Frontal cortex (tissue), 4 donors: ENCODE data around the gene STRN. TPM values are rescaled to one million over a fixed set of nuclear protein-coding genes. Genes with fewer than 3 reads are reported as not detected.
A peak's percentile ranks its signal among the peaks of the same experiment; 100 is the strongest.
"Not testable (repeated sequence)": the region's sequence is repeated elsewhere in the genome, so short reads cannot be mapped to it uniquely, and the experiment has no call there.

Experiments used
- DNase-seq, 2 donors: peaks; one replicate each; pipeline ENCODE4 v3.0.0; 2012; ENCODE audit warnings: low spot score in 2 of 2
- FAIRE-seq: peaks from 2 replicates; lab custom pipeline; 2012; peaks lifted over from hg19 to GRCh38; lab: Jason Lieb, UNC
- total RNA-seq: library from RNA; depleted of rRNA; stranded (reverse); fragments of >200 nt; gene quantifications from one replicate; pipeline ENCODE4 v1.2.3, GENCODE V29; 2014
- donor health status: control.
- donor health status: control.
- donor health status: control.

Gene STRN
- total RNA-seq = 24.1 TPM

- no peak for FAIRE-seq
- DNase-seq = peak; percentile 97 to 98
Measured at GRCh38 chr2:36966370-36967235, at the start of gene STRN. TSS of gene STRN (minus strand) at chr2:36966536. CDS start at chr2:36966463, 73 bp downstream.

GRCh38 chr2:37013315-37013641 lies 46.9 kb upstream of the STRN start:
- FAIRE-seq (no peak), DNase-seq (no peak)

DNA sequence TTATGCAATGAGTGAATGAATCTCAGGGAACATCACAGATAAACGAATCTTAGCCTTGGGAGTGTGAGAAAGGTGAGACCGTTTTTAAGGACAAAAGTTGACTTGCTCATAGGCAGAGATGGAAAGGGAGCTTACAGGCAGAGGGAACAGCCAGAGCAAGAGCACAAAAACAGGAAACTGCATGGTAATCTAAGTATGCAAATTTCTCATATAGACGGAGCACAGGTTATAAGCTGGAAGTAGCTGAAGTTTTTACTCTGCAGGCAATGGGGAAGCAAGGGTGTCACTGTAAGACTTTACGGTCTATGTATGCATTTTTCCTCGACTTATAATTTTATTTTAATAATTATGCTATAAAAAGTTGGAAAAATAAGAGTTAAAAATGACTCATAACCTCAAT lies 44.8 kb upstream of the STRN start:
- no peak for DNase-seq
- FAIRE-seq = no peak

DNA sequence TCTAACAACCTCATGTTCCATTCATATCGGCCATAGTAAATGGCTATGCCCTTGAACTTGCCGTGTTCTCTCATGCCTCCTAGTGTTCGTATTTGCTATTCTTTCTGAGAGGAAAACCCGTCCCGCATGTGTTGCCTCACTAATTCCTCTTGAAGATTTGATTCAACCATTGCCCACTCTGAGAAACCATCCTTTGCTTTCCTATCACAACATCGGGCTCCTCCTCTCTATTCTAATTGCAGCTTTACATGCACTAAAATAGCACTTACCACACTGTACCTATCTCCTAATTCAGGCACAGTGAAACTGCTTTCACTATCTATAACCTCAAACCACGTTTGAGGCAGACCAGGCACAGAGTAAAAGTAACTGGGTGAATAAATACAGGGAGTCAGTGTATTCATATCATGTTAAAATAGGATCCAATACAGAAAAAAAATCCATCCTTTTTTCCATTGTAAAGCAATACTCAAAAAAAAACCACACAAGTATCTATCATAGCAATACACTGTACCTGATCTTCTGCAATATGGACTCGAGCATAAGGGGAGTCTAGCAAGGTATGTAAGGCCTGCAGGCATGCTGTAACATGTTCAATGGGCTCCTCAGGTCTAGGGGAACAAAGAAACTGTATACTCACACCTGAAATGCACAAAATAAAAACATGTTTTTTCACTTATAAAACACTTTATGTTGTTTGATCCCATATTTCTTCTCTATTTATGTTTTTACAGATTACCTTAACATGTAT lies 39.0 kb upstream of the STRN start:
- no peak for DNase-seq
- no peak for FAIRE-seq

DNA sequence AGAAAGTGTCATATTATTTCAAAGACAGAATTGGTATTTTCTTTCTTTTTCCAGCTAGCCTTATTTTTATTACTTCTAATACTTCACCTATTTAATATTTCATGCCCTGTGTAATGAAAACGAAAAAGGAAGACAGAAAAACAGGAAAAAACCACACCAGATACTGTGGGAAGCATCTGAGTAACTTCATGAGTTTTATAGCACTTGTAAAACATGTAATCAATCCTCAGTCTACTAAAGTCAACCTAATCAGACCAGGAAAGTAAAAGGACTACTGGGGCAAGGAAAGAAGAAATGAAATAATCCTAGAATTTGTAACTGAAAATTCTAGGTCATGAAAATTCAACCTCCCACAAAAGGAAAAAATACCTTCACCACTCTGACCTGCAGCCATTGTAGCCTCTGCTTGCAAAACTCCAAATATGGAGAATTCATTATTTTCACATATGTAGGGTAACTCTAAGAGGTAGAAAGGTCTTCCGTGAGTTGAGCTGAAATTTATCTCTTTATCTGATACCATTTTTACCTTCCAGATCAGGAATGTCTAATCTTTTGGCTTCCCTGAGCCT lies 34.7 kb upstream of the STRN start:
- no peak for DNase-seq
- FAIRE-seq = peak; percentile 19

GRCh38 chr2:37000318-37000717 lies 34.0 kb upstream of the STRN start:
- no peak for FAIRE-seq
- no peak for DNase-seq

DNA sequence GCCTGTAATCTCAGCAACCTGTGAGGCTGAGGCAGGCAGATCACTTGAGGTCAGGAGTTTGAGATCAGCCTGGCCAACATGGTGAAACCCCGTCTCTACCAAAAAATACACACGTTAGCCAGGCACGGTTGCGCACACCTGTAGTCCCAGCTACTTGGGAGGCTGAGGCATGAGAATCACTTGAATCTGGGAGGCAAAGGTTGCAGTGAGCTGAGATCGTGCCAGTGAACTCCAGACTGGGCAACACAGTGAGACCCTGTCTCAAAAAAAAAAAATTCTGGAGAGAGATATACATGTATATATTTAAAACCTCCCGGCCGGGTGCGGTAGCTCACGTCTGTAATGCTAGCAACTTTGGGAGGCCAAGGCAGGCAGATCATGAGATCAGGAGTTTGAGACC lies 33.1 kb upstream of the STRN start:
- not testable (repeated sequence) for DNase-seq, FAIRE-seq

DNA sequence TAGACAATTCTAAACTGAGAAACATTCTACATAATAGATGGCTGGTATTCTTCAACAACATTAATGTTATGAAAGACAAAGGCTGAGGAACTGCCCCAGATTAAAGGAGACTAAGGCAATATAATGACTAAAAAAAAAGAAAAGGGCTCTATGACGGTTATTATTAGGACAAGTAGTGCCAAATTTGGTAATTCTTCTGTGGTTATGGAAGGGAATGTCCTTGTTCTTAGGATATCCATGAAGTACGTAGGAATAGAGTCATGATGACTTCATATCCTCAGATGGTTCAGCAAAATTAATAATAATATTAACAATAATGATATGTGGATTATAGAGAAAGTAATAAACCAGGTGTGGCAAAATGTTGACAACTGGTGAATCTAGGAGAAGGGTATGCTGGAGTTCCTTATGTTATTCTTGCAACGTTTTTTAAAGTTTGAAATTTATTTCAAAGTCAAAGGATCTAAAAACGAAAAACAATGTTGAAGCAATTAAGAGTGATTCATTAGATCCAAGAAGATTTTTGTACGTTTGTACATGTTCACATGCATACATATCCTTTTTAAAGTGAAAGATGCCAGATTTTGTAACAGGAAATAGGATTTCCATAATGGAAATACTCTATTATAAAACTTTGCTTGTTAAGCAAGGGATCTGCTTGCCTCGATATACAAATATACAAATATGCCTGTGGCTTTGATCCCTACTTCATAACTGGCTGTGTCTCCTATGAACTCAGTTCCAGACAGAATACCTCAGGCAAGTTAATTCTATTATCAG lies 27.7 kb upstream of the STRN start:
- FAIRE-seq = no peak
- no peak for DNase-seq

- FAIRE-seq (no peak), DNase-seq (no peak)
Measured at GRCh38 chr2:36988008-36988407, 21.7 kb upstream of the STRN start.

- DNase-seq = no peak
- no peak for FAIRE-seq
Measured at GRCh38 chr2:36982467-36982866, 16.1 kb upstream of the STRN start.

DNA sequence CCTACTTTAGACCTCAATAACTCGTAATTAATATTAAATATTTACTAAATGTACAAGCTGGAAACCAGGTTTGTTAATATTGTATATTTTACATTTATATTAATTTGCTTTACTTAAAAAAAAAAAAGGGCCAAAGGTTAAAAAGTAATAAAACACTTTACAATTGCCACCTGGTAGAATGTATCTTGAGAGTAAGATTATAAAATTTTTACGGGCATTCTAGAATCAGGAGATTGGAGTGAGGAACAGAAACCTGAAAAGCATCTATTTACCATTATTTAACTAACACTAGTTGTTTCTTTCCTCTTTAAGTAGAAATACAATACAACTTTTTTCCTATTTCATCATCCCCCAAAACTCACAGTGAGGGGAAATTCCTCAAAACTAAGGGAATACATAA lies 15.6 kb upstream of the STRN start:
- FAIRE-seq = no peak
- DNase-seq = no peak

DNA sequence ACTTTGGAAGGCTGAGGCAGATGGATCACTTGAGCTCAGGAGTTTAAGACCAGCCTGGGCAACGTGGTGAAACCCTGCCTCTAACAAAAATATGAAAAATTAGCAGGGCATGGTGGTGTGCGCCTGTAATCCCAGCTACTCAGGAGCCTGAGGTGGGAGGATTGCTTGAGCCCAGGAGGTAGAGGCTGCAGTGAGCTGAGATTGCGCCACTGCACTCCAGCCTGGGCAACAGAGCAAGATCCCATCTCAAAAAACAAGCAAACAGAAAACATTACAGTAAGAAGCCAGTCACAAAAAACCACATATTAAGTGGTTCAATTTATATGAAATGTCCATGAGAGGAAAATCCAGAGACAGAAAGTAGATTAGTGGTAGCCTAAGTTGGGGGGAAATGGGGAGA lies 12.7 kb upstream of the STRN start:
- not testable (repeated sequence) for DNase-seq

GRCh38 chr2:36976065-36976464 lies 9.7 kb upstream of the STRN start:
- no peak for DNase-seq
- no peak for FAIRE-seq

More for the DNA sequence above, 12.7 kb upstream of the STRN start:
- not testable (repeated sequence) for FAIRE-seq

DNA sequence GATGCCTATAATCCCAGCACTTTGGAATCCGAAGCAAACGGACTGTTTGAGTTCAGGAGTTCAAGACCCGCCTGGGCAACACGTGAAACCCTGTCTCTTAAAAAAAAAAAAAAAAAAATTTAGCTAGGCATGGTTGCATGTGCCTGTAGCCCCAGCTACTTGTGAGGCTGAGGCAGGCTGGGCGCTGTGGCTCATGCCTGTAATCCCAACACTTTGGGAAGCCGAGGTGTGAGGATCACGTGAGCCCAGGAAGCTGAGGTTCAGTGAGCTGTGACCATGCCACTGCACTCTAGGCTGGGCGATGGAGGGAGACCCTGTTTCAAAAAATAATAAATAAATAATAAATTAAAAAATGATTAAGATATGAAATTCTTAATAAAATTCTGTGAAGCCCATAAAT lies 9.0 kb upstream of the STRN start:
- FAIRE-seq = no peak
- no peak for DNase-seq

GRCh38 chr2:36973320-36973719 lies 7.0 kb upstream of the STRN start:
- FAIRE-seq (no peak), DNase-seq (no peak)

DNA sequence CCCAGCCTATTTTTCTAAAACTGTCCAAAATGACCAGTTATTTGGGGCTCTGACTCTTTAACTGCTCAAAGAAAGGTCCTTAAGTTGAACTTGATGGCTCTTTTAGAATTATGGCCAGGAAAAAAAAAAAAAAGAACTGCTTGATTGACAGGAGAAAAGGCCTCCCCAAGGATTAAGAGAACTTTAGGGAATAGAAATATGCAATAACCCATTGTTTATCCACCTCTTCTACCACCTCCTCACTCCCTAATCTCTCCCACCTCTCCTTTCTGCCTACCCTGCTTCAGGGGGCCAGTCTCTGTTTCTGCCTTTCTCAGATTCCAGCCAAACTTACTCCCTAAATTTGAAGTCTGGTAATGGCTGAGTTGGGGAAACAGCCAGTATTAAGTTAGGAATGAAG lies 5.7 kb upstream of the STRN start:
- DNase-seq (no peak), FAIRE-seq (no peak)

- no peak for FAIRE-seq
- no peak for DNase-seq
Measured at GRCh38 chr2:36967236-36967876, 1.0 kb upstream of the STRN start.

DNA sequence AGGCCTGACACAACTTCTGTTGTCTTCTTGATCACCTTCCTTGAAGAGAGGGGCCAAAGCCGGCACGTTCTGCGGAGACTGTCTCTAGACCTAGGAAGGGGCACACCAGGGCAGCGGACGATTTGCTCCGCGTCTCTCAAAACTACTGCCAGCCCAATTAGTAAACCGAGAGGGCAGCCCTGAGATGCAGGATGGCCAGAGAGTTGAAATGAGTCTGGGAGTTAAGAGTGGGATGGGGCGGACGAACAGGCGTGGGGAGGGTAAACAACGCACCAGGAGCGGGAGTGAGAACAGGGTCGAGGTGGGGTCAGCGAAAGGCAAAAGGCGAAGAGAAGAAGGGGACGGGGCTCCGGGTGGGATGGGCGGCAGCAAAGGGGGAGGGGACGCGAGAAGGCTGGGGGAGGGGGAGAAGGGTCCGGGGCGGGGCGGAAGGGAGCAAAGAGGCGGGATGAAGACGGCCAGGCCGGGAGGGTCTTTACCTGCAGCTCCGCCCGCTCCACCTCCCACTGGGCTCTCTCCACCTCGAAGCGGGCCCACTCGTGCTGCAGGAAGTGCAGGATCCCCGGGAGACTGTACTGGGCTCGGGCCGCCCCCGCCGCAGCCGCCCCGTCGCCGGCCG lies 476 bp downstream of the STRN start:
- DNase-seq (peak in 1 of 2 donors; percentile 26), FAIRE-seq (no peak)

GRCh38 chr2:36965206-36965605 lies 1.1 kb downstream of the STRN start:
- FAIRE-seq (no peak), DNase-seq (no peak)
